K562 (cell line): ENCODE results near the gene PPHLN1. TPM values are rescaled to one million over a fixed set of nuclear protein-coding genes. Genes with fewer than 3 reads are reported as not detected.

ENCODE experiments used
- ATAC-seq: fragments of 200-7000 bp; cut with Tn5 transposase; 3 replicates; pipeline ENCODE4 v1.9.1; 2020; ENCODE audit warnings: moderate library complexity
- BruUV-seq: library from RNA; stranded (reverse); fragments of 400-500 nt; replicated peaks from 2 replicates; lab custom pipeline; 2021; lab: Mats Ljungman, UMichigan
- CTCF ChIA-PET: fragments of 300-600 bp; formaldehyde crosslinking; extraction: SDS; loops from one replicate; lab custom pipeline; 2021; ENCODE audit warnings: low intra/inter-chr PET ratio; lab: Yijun Ruan, JAX
- POLR2A ChIA-PET: fragments of 300-600, 350-650 bp; sonication (Branson Sonifier 250); formaldehyde crosslinking; extraction: SDS; loops from one replicate; lab custom pipeline; 2021; ENCODE audit warnings: antibody characterized with exemption, inconsistent platforms; lab: Yijun Ruan, JAX
- DNase-seq, 4 experiments: peaks; one replicate each; pipeline versions ENCODE4 v3.0.0 to v3.0.0-alpha.2; 2011 to 2018; ENCODE audit warnings: low spot score in 3 of 4, mixed read lengths in 3 of 4; ENCODE audit errors: extremely low read depth in 1 of 4
- FAIRE-seq: peaks from 2 replicates; lab custom pipeline; 2011; peaks lifted over from hg19 to GRCh38; lab: Jason Lieb, UNC
- H2AFZ ChIP-seq: 2 replicates; pipeline ENCODE4 v1.6.0; 2011; ENCODE audit warnings: low read depth, low read length, control low read depth, inconsistent platforms
- H3K27ac ChIP-seq: fragments of 200-600 bp; 3 replicates; pipeline ENCODE4 v1.8.0; 2011; ENCODE audit warnings: low read depth, mild to moderate bottlenecking, control low read depth, inconsistent platforms, low read length, moderate library complexity, mixed read lengths; ENCODE audit errors: extremely low read depth
- H3K27me3 ChIP-seq, 2 experiments: fragments of 300-600 bp in 1 of 2; 2 replicates in 1 of 2; 3 replicates in 1 of 2; pipeline versions ENCODE4 v1.6.0 to v1.8.0; 2011; ENCODE audit warnings: inconsistent platforms in 2 of 2, low read length in 2 of 2, mild to moderate bottlenecking in 1 of 2, mixed read lengths in 1 of 2, moderate library complexity in 1 of 2; ENCODE audit not compliant: control insufficient read depth in 2 of 2, insufficient read depth in 2 of 2
- H3K36me3 ChIP-seq: fragments of 300-600 bp; 3 replicates; pipeline ENCODE4 v1.8.0; 2011; ENCODE audit warnings: mild to moderate bottlenecking, low read length, inconsistent platforms; ENCODE audit not compliant: control insufficient read depth, insufficient read depth
- H3K4me1 ChIP-seq, 2 experiments: fragments of 200-600 bp in 1 of 2; replicated peaks in 1 of 2; 2 replicates in 1 of 2; 3 replicates in 1 of 2; pipeline versions ENCODE4 v1.5.1 to v1.8.0; 2011; ENCODE audit warnings: inconsistent platforms in 2 of 2, low read length in 2 of 2, mild to moderate bottlenecking in 1 of 2, mixed read lengths in 1 of 2, moderate library complexity in 1 of 2; ENCODE audit not compliant: control insufficient read depth in 2 of 2, insufficient read depth in 2 of 2
- H3K4me2 ChIP-seq: 2 replicates; pipeline ENCODE4 v1.6.1; 2011; ENCODE audit warnings: low read length, control low read depth, inconsistent platforms, mixed read lengths; ENCODE audit not compliant: insufficient read depth
- H3K4me3 ChIP-seq: fragments of 200-600 bp; sonication (generic), shearing (Covaris generic); 2 replicates; pipeline ENCODE4 v1.5.1; 2016; ENCODE audit warnings: control low read depth, inconsistent platforms
- H3K79me2 ChIP-seq: fragments of 200-600 bp; 3 replicates; pipeline ENCODE4 v1.8.0; 2011; ENCODE audit warnings: low read length, inconsistent platforms; ENCODE audit not compliant: control insufficient read depth, insufficient read depth
- H3K9ac ChIP-seq, 2 experiments: 2 replicates each; pipeline versions ENCODE4 v1.6.0 to v1.6.1; 2011; ENCODE audit warnings: low read depth in 2 of 2, low read length in 2 of 2, control low read depth in 1 of 2, inconsistent platforms in 1 of 2, mild to moderate bottlenecking in 1 of 2, mixed read lengths in 1 of 2; ENCODE audit not compliant: insufficient read depth in 1 of 2
- H3K9me1 ChIP-seq: one replicate; pipeline ENCODE4 v1.6.0; 2011; ENCODE audit warnings: inconsistent platforms, mild to moderate bottlenecking, low read length, moderate library complexity; ENCODE audit not compliant: control insufficient read depth, insufficient read depth
- H3K9me3 ChIP-seq: replicated peaks from 2 replicates; pipeline ENCODE4 v1.5.1; 2011; ENCODE audit warnings: low read depth, low read length, inconsistent platforms; ENCODE audit not compliant: control insufficient read depth, insufficient read depth
- H4K20me1 ChIP-seq: replicated peaks from 2 replicates; pipeline ENCODE4 v1.6.1; 2011; ENCODE audit warnings: low read length, inconsistent platforms, mixed read lengths; ENCODE audit not compliant: control insufficient read depth, insufficient read depth
- KDM2B ChIP-seq: fragments of 250-450 bp; sonication (Bioruptor Pico); IDR thresholded peaks from 2 replicates; pipeline ENCODE4 v1.8.0; 2021; ENCODE audit warnings: mild to moderate bottlenecking, moderate library complexity
- PHB2 ChIP-seq: fragments of 450-650 bp; IDR thresholded peaks from 2 replicates; pipeline ENCODE4 v1.6.1; 2017; ENCODE audit warnings: low read depth
- PRMT5 ChIP-seq: sonication (generic); formaldehyde crosslinking; IDR thresholded peaks from 2 replicates; pipeline ENCODE4 v1.5.0; 2020; ENCODE audit warnings: missing genetic modification reagents
- REST ChIP-seq, 2 experiments: fragments of 450-650 bp; formaldehyde crosslinking in 1 of 2; IDR thresholded peaks; 2 replicates each; pipeline versions ENCODE4 v1.4.0 to v1.6.1; 2014 to 2020; ENCODE audit warnings: mild to moderate bottlenecking in 2 of 2, borderline replicate concordance in 1 of 2, low read depth in 1 of 2
- U2AF2 ChIP-seq: fragments of 200-400 bp; formaldehyde crosslinking; optimal IDR thresholded peaks from 2 replicates; pipeline ENCODE3; 2017; ENCODE audit warnings: low read depth, mild to moderate bottlenecking, low read length
- ZNF431 ChIP-seq: sonication (generic); formaldehyde crosslinking; IDR thresholded peaks from 2 replicates; pipeline ENCODE4 v1.8.0; 2022; ENCODE audit warnings: mild to moderate bottlenecking, missing genetic modification reagents
- ZNF449 ChIP-seq: fragments of 250-450 bp; sonication (Bioruptor Pico); IDR thresholded peaks from 2 replicates; pipeline ENCODE4 v1.8.0; 2022; ENCODE audit warnings: moderate library complexity, mild to moderate bottlenecking, inconsistent platforms
- WGBS: fragments of 100-300 bp; shearing (Covaris generic); methylation state at CpG from one replicate; pipeline ENCODE4 v1.1.6; 2016; ENCODE audit warnings: low coverage, mixed read lengths; ENCODE audit not compliant: insufficient coverage; ENCODE audit errors: missing lambda C conversion rate; 5-methylcytosine and 5-hydroxymethylcytosine counted together
- in situ Hi-C: fragments of 300-500 bp; cut with MboI; formaldehyde crosslinking; loops from 4 replicates; pipeline ENCODE4 v1.15.0; 2018; ENCODE audit warnings: inconsistent platforms, mixed read lengths
- intact Hi-C: fragments of 100-400 bp; cut with micrococcal nuclease; formaldehyde crosslinking; loops from 2 replicates; pipeline ENCODE4 v1.14.2; 2022
- polyA plus RNA-seq, 8 experiments: library from polyadenylated mRNA; depleted of rRNA in 4 of 8; stranded (reverse) in 5 of 8; unstranded in 3 of 8; fragments of >200 nt; fragmentation: Nextera tagmentation in 2 of 8; fragmentation: Illumina TruSeq in 1 of 8; extraction: Ambion mirVana in 2 of 8; extraction: Trizol in 1 of 8; gene quantifications; 2 replicates each; pipeline versions ENCODE4 v1.2.1 to v1.2.3, GENCODE V29; 2011 to 2014; ENCODE audit warnings: inconsistent platforms in 1 of 8, missing spikeins in 1 of 8
- total RNA-seq, 7 experiments: library from RNA; depleted of rRNA in 6 of 7; stranded (reverse); fragments of >200 nt in 6 of 7; fragmentation: Illumina TruSeq in 2 of 7; extraction: Trizol in 2 of 7; gene quantifications; 2 replicates each; pipeline versions ENCODE4 v1.2.1 to v1.2.3, GENCODE V29; 2011 to 2021; ENCODE audit warnings: low replicate concordance in 1 of 7

The PPHLN1 gene
- total and polyA plus RNA-seq, 9 of the 15 experiments (the other 6 are each of a cell fraction or from before 2014, with no cell fraction given), result 66.3 to 112 (median 93.6) TPM

GRCh38 chr12:42483521-42483790 lies 157.5 kb downstream of the PPHLN1 start:
- Histone ChIP-seq H4K20me1 (no peaks in the 10 kb centered on the region), H3K27ac (no peak overlapping the region), H2AFZ (peak overlapping the region; percentile 97), H3K9me1 (no peaks in the 10 kb centered on the region), H3K4me1 (peaks cover 9 to 18% of the 10 kb centered on the region in 2 experiments; a peak in 4 of 5 replicates), H3K79me2 (no peaks in the 10 kb centered on the region), H3K36me3 (no peaks in the 10 kb centered on the region), H3K4me2 (peak overlapping the region; percentile 80; the same call in 1 of the 2 replicates), H3K27me3 (no peaks in the 10 kb centered on the region), H3K9me3 (0 out of 2 replicates have a peak, but pooled peaks cover 2% of the 10 kb centered on the region), H3K9ac (peak overlapping the region; percentile 44 to 93), H3K4me3 (peak overlapping the region; percentile 57)
- DNase-seq, result peak; percentile 35 to 55 (median 51)
- CTCF ChIA-PET, result interaction anchor here (0.7 to 1.9 kb wide), 2 partner anchors 86 to 739 kb away, joined by 7 to 19 read pairs; no protein-coding TSS in a partner anchor
- intact Hi-C loops, result loop anchor here (1.0 kb wide), 1 partner anchor 82 kb away; no protein-coding TSS in a partner anchor
- ATAC-seq, result peak; percentile 63
- POLR2A ChIA-PET, result no interaction called here
- in situ Hi-C loops, result no loop called here
- no TSS peak for BruUV-seq
- 0% methylated on average over 12 of the region's 30 CpGs for WGBS
- no peak for FAIRE-seq
- TF ChIP-seq KDM2B (no peak), PHB2 (no peak), PRMT5 (no peak), ZNF449 (CRISPR knock-in tag) (no peak), ZNF431 (CRISPR knock-in tag) (no peak), REST (IDR thresholded peaks at IDR 0.05; ENCODE audit: borderline replicate concordance) (no peak), REST (CRISPR knock-in tag; IDR thresholded peaks at IDR 0.05; ENCODE audit: low read depth) (no peak), U2AF2 (no peak)
